BJ (cell line): Measurements from ENCODE around the gene GALNT7. TPM values are rescaled to one million over a fixed set of nuclear protein-coding genes. Genes with fewer than 3 reads are reported as not detected.

Source experiments
- CTCF ChIA-PET: fragments of 350-600 bp; formaldehyde crosslinking; extraction: SDS; loops from one replicate; lab custom pipeline; 2021; ENCODE audit warnings: antibody characterized with exemption, inconsistent platforms; lab: Yijun Ruan, JAX
- POLR2A ChIA-PET: fragments of 300-600 bp; sonication (Branson Sonifier 250); formaldehyde crosslinking; extraction: SDS; loops from one replicate; lab custom pipeline; 2021; ENCODE audit warnings: antibody characterized with exemption; lab: Charles Lee
- DNase-seq: peaks from one replicate; pipeline ENCODE4 v3.0.0-alpha.2; 2011; ENCODE audit warnings: low read depth
- H3K27me3 ChIP-seq: 2 replicates; pipeline ENCODE4 v1.6.0; 2011; ENCODE audit warnings: low read length; ENCODE audit not compliant: control insufficient read depth, insufficient read depth
- H3K36me3 ChIP-seq: 2 replicates; pipeline ENCODE4 v1.5.1; 2011; ENCODE audit warnings: low read length; ENCODE audit not compliant: control insufficient read depth, insufficient read depth
- H3K4me3 ChIP-seq: 2 replicates; pipeline ENCODE4 v1.5.1; 2011; ENCODE audit warnings: low read depth, mild to moderate bottlenecking, control low read depth, low read length
- polyA plus RNA-seq: library from polyadenylated mRNA; depleted of rRNA; stranded (reverse); fragments of >200 nt; gene quantifications from 2 replicates; pipeline ENCODE4 v1.2.3, GENCODE V29; 2011
- TF ChIP-seq, protein P1 (sequence below): IDR thresholded peaks from 2 replicates; pipeline ENCODE4 v1.5.1; 2011; ENCODE audit warnings: low read depth, mild to moderate bottlenecking, control low read depth, inconsistent platforms, low read length, moderate library complexity; ENCODE audit not compliant: insufficient read depth

Gene GALNT7
- polyA plus RNA-seq, 1 experiment: 6.3 TPM

DNA sequence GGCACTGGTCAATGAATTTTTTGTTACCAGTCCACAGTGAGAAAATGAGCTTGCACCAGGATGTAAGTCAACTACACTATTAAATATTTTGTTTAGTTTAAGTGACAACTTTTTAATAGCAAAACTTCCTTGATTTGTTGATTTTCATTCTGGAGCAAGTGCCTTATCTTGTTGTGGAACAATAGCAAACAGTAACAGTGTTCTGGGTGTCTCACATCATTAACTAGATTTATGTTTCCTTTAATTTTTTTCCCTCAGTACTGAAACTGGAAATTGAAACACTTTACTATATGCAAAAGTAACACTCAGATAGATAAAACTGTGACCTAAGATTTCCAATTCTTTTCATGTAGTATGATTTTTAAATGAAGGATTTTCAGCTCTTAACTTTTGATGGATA, 80.1 kb downstream of the GALNT7 start:
- peaks cover 6% of the 10 kb centered on the region for H3K27me3 ChIP-seq
- no peak for DNase-seq
- no peaks in the 10 kb centered on the region for H3K36me3 ChIP-seq
- POLR2A ChIA-PET: no interaction called here
- CTCF ChIA-PET: no interaction called here
- no peak overlapping the region for H3K4me3 ChIP-seq
- TF ChIP-seq, protein P1, sequence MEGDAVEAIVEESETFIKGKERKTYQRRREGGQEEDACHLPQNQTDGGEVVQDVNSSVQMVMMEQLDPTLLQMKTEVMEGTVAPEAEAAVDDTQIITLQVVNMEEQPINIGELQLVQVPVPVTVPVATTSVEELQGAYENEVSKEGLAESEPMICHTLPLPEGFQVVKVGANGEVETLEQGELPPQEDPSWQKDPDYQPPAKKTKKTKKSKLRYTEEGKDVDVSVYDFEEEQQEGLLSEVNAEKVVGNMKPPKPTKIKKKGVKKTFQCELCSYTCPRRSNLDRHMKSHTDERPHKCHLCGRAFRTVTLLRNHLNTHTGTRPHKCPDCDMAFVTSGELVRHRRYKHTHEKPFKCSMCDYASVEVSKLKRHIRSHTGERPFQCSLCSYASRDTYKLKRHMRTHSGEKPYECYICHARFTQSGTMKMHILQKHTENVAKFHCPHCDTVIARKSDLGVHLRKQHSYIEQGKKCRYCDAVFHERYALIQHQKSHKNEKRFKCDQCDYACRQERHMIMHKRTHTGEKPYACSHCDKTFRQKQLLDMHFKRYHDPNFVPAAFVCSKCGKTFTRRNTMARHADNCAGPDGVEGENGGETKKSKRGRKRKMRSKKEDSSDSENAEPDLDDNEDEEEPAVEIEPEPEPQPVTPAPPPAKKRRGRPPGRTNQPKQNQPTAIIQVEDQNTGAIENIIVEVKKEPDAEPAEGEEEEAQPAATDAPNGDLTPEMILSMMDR: no peak

DNA sequence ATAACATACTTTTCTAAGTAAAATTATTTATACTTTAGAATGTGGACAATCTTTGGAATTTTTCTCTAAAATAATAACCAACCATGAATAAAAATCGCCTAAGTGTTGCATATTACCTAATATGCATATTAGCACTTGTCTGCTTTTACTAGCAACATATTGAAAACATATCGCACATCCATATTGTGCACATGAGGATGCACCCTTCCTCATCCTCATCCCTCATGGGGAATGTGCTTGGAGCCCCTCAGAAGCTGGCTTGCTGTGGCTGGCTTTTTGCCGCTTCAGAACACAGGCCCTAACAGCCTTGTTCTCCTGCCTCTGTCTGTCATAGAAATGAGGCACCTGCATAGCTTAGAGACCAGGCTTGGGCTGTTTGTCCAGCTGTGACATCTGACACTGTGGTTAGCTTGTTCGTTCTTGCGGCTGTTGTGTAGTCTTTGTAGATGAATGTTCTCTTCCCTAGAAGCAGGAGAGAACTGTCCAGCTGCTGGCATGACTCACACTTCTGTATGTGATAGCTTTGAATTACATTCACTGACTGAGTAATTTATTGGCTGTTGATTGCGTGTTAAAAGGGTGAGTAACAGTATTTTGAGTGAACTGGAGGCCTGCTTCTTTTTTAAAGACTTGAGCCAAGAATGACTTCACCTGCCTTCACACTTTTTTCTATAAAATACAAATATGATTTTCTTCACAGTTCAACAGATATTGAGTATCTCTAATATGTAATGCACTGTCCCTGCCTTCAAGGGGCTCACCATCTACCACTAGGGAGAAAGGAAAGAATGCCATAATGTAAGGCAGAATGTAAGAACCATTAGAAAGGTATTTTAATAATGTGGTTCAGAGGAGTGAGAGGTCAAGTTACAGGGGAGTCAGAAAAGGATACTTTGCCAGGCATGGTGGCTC, 83.7 kb downstream of the GALNT7 start:
- POLR2A ChIA-PET: no interaction called here
- peaks cover 7% of the 10 kb centered on the region for H3K27me3 ChIP-seq
- TF ChIP-seq, protein P1: no peak

DNA sequence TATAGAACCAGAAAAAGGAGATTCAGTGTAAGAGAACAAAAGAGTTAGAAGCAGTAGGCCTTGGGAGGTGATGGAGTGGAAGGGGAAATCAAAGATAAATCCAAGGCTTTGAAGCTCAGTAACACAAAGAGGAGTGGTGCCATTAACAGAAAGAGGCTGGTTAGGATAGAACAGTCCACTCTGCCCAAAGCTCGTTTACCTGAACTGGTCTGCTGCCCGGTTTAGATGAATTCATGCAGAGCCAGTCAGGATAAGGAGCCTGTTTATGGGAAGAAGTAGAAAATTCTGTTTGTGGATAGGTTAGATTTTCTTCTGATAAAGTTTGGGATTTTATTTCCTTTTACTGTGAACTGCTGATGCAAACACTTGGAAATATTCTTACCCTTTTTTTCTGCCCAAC, 85.0 kb downstream of the GALNT7 start:
- H3K4me3 ChIP-seq: no peak overlapping the region
- H3K27me3 ChIP-seq: peaks cover 7% of the 10 kb centered on the region
- ChIA-PET CTCF (interaction anchor here (0.9 to 6.8 kb wide), 3 partner anchors 89 to 241 kb away, joined by 3 to 92 read pairs (median 7); no protein-coding TSS in a partner anchor), POLR2A (no interaction called here)
- TF ChIP-seq, protein P1: no peak
- H3K36me3 ChIP-seq: no peaks in the 10 kb centered on the region
- no peak for DNase-seq

More for the DNA sequence above, 83.7 kb downstream of the GALNT7 start:
- Histone ChIP-seq H3K36me3 (no peaks in the 10 kb centered on the region), H3K4me3 (no peak overlapping the region)
- DNase-seq: peak; percentile 87
- CTCF ChIA-PET: interaction anchor here (0.9 to 6.8 kb wide), 3 partner anchors 17 to 240 kb away, joined by 3 to 92 read pairs (median 3); no protein-coding TSS in a partner anchor

GRCh38 chr4:173254646-173255045, 86.0 kb downstream of the GALNT7 start:
- peaks cover 7% of the 10 kb centered on the region for H3K27me3 ChIP-seq
- H3K4me3 ChIP-seq: no peak overlapping the region
- ChIA-PET POLR2A (no interaction called here), CTCF (interaction anchor here (1.5 to 6.8 kb wide), 3 partner anchors 215 to 242 kb away, joined by 5 to 92 read pairs (median 7); no protein-coding TSS in a partner anchor)
- no peaks in the 10 kb centered on the region for H3K36me3 ChIP-seq
- no peak for DNase-seq
- TF ChIP-seq, protein P1: no peak

DNA sequence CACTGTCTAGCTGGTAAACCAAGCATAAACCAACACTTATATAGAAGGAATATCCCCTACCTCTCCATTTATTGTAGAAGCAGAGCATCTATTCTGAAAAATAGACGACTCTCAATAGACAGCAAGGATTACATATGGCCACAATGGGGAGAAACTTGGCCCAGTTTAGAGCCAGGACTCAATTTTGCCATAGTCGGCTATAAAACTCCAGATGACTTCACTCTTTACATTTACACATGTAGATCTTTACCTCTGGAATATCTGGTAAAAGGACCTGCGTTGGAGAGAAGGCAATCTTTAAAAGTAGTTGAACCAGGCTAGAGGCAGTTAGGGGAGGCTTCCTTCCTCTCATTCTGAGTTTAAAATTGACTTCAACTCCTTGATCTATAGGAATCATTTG, 88.2 kb downstream of the GALNT7 start:
- ChIA-PET POLR2A (no interaction called here), CTCF (interaction anchor here (0.8 to 6.8 kb wide), 27 partner anchors 10 to 244 kb away, joined by 3 to 92 read pairs (median 5); no protein-coding TSS in a partner anchor)
- DNase-seq: no peak
- H3K27me3 ChIP-seq: peaks cover 3% of the 10 kb centered on the region
- no peaks in the 10 kb centered on the region for H3K36me3 ChIP-seq
- H3K4me3 ChIP-seq: no peak overlapping the region
- TF ChIP-seq, protein P1: no peak
